Measurements from ENCODE around the gene KRT2.

KRT2 gene

DNA sequence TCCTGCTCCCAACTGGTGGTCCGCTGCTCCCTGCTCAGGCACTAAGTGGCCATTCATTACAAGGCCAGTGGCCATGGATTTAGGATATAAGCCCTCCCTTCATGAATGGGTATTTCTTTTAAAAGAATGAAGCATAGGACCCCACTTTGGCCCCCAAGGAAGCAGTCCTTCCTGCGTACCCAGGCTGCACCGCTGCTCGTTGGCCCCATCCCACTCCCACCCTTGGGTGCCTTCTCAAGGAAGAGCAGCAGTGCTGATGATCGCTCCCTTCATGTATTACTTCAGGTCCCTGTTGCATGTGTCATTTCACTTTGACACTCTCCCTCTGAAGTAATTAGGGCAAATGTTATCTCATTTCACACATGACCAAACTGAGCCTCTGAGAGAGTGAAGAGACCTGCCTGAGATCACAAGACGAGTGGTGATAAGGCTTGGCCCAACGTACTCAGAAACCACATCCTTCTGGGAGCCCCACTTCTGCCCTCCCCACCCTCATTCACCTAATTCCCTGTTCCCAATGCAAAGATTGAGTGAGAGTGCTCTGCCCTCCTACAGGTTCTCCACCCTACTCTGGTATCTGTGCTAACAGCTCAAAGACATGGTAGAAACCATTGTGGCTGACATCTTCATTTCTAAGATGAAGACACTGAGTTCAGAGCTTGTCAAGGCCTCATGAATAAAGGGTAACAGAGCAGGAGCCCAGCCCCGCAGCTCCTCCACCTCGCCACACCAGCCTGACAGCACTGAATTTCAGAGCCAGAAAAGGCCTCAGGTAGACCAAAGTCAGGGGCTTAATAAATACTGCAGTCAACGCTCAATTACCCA lies 10.3 kb upstream of the KRT2 start:
- DNase-seq = no peak

DNA sequence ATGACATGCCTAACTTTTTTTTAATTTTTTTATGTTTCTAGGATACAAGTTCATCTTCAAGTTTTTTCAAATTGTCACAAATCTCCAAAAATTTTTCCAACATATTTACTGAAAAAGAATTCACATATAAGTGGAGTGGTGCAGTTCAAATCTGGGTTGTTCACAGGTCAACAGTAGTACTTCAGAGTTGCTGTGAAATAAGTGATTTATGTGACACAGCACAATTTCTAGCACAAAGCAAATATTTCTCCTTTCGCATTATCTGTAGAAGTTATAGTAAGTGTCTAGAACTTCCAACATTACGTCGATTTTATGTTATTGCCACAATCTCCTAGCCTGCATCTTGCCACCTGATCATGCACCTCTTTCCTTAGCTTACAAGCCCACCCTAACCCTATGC lies 9.7 kb upstream of the KRT2 start:
- no peak for DNase-seq

DNA sequence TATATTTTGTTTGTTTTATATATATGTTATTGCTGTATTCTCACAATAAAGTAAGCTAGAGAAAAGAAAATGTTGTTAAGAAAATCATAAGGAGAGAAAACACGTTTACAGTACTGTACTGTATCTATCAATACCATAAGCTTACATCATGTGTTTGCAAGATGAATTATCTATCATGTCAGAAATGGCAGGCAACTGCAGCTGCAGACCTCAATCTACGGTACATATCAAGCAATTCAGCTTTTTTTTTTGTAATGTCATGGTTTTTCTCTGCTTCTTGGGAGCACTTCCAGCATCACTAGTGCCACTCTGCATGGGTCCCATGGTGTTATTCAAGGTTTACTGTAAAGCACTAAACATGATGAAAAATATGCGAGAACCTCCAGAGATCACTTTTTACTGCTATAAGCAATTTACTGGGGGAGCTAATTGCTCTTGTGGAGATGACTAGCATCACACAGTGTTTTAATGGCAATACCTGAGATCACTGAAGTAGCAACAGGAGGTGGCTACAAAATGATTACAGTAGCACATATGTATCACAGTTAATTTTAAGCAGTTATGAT lies 9.0 kb upstream of the KRT2 start:
- no peak for DNase-seq

DNA sequence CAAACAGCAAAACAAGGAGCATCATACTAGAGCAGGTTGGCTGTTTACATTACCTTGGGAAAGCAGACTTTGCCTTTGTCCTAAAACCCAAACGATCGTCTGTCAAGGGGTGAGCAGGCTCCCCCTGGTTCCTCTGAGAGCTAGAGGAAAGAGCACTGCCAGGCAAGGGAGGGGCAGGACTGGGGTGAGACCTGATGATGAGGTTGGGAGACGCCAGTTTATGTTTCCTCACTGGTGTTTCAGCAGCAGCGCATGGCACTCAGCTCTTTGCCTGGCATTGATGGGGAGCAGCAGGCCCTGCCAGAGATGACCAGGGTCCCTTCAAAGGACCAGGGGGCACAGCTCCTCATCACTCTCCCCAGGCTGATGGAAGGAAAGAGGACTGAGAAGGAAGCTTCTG lies 7.9 kb upstream of the KRT2 start:
- no peak for DNase-seq

DNA sequence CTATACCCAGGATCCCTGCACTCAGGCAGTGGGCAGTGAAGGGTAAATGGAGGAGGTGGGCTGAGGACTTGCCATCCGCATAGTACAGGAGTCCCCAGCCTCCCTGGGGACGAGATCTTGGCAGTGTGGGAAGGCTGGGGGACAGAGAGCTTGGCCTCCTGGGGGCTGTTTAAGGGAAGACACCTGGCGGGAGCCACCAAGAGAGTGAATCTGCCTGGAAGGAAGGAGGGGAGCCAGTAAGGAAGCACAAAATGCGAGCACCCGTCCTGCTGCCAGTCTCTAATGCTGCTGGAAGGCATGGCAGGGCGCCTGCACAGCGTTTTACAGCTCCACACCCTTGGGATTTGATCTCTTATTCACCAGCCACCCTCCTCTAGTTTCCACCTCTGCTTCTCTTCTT lies 7.4 kb upstream of the KRT2 start:
- no peak for DNase-seq

DNA sequence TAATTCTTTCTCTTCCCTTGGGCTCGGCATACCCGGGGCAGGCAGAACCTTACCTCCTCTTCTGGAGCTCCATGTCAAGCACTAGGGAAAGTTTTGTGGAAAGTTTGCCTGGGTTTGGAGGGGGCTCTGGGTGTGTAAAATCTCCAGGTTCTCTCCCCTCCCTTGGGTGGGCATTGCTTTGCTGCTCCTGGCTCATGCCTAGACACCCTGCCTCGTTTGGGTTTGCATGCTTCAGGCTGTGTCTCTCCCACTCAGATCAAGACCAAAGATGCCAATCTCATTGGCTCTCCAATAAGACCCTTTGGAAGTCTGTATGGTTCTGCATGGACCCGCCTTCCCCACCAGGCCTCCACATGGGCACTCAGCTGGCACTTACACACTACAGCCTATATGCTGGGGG lies 6.2 kb upstream of the KRT2 start:
- no peak for DNase-seq

DNA sequence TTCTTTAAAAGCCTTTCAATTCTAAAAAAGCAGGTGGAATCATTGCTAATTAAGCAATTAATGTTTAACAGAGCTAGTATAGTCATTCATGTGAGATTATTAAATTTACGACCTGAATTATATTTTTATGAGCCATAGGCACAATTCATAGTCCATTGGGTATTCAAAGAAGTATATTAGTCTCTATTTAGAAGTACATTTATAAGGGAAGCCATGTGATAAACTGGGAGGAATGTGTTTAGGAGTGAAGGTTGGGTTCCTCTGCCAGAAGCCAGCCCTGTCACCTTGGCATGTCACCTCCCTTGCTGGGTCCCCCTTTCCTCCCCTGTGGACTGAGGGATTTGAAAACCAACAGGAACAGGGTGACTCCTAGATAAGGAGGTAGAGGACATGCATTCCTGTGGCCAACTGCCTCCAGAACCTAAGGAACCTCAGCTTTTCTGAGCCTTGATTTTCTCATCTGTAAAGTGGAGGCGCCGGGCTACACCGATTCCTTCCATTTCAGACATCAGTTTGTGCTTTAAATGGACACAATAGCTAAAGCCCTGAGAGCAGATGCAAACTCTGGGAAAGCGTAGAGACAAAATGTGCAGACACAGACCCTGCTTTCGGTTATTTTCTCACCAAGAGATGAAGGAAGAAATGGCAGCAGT lies 5.4 kb upstream of the KRT2 start:
- no peak for DNase-seq

DNA sequence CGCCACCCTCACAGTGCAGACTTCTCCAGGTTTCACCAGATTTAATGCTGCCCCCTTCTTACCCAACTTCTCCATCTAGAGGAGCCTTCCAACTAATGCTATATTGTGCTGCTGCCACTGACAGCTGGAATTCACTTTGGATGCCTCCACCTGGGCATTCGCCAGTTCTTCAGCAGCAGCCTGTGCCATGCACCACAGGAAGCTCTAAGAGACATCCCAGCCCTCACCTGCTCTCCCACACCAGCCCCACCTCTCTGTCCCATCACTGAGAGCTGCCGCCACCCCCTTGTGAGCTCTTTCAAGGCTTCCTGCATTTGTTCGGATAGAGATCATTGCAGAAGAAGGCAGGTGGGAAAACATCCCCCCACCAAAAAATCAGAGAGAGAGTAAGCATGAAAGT lies 4.6 kb upstream of the KRT2 start:
- no peak for DNase-seq

DNA sequence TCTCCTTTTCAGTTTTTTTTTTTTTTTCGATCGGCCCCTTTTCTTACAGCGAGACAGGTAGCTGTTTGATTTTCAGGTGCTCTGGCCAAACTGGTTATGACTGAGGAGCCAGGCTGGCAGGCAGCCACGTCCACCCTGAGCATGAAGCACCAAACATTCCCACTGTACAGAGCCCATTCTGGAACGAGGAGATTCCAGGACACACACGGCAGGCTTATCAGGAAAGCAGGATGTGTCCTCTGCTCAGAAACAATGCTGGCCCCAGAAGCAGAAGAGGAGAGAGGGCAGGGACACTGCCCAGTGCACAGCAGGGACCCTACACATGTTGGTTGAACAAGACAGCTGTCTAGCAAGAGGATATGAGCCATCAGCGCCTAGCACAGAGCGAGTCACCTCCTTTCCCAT lies 3.7 kb upstream of the KRT2 start:
- DNase-seq = no peak

DNA sequence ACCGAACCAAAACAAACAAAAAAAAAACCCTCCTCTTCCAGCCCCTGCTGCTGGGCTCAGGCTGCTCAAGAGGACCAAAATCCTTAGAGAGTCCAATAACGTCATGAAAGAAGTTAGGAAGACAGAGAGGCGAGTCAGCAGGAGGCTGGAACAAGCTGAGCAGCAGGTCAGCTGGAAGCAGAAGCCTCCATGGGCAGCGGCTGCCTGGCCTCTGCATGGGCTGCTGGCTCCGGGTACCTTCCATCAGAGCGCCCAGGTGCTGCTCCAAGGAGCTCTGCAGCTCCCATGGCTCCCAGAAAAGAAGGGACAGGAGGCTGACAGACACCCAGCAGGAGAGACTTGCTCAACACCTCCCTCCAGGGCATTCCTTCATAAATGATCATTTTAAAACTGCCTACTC lies 3.2 kb upstream of the KRT2 start:
- no peak for DNase-seq

DNA sequence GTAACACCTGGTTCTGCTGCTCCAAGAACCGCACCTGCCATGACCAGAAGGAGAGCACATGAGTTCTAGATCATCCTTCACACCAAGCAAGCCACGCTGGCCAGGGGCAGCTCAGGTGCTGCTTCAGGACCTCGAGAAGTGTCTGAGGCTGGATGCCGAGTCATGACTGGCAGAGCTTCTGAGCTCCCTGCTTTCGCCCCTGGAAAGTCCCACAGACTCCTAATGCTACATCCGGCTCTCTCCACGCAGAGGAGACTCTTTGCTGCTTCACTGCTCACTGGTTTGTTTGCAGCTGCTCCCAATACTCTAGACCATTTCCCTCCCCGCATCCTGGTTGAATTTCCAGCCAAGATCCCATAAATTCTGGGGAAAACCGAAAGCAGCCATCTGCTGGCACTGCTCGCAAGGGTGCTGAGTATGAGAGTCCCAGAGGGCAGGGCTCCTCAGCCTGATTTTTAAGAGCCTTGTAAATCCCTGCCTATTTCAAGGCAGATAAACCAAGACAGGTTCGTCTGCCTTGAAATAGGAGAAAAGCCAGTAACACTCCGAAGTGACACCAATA lies 1.4 kb downstream of the KRT2 start:
- no peak for DNase-seq

DNA sequence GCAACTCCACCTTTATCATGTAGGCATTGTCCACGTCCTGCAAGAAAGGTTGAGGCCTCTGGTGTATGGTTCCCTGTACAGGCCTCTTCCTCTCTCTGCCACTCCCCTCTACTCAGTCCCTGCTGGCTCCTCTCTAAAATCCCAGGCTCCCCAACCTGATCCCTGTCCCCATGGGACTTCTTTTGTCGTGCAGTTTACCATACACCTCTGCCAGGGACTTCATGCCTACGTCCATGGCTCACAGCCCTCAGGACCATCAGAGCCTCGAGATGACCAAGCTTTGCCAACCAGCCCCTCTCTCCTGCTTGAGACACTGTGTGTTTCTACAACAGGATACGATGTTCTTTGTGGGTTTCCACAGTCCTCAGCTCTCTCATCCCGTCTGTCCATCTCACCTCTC lies 2.9 kb downstream of the KRT2 start:
- no peak for DNase-seq

DNA sequence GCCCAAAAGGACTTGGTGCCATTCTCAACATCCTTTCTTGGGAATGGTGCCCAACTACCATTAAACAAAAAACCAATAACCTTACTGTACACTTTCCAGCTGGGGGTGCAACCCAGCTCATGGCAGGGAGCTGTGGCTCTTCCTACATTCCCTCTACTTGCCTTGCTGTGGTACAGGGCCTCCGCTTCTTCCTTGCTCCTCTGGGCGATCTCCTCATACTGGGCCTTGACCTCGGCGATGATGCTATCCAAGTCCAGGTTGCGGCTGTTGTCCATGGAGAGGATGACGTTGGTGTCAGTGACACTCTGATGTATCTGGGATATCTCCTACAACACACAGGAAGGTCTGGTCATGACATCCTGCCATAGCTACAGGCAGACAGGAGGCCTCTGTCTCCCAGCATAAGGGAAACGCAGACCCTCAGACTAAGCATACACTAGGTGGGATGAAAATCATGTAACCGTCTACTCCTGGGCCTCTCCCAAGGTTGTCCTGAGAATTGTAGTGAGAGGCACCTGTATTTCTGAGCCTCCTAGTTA lies 3.9 kb downstream of the KRT2 start:
- DNase-seq = no peak

DNA sequence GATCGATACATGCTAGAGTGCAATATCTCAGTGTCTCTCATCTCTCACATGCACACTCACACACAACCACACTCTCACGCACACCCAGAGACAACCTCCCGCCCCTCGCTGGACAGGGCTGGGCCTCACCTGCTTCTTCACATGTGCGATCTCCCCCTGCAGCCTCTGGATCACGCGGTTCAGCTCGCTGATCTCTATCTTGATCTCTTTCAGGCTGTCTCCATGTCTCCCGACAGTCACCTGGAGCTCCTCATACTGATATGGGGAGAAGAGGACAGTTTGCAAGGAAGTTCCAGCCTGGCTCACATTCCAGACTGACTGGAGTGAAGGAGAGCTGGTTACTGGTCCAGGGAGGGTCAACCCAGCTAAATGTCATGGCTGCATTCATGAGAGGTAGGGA lies 4.4 kb downstream of the KRT2 start:
- no peak for DNase-seq

DNA sequence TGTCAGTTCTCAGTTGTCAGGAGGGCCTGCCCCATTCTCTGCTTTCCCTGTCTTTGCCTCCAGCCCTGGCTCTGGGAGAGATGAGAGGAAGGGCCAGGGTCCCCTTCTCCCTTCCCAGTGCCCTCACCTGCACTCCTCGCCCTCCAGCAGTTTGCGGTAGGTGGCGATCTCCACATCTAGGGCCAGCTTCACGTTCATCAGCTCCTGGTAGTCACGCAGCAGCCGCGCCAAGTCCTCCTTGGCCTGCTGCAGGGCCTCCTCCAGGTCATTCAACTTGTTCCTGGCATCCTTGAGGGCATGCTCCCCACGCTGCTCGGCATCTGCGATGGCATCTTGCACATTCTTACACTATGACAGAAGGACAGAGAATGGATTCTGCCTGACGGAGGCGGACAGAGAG lies 5.4 kb downstream of the KRT2 start:
- no peak for DNase-seq

DNA sequence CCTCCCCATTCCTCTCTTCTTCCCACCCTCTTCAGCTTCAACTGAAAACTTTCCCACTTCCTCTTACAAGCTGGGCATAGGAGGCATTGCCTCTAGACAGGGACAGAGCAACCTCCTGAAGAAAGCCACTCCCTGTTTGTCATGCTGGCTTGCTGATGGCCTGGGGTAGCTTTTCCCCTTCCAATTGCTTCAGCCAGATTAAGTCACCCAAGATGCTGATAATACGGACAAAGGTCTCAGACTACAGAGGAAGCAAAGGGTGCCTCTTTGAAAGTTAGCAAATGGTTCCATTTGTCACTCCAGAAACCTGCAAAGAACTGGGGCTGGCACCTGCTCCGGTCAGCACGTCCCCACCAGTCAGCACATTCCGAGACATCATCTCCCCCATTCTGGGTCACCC lies 6.0 kb downstream of the KRT2 start:
- peak in 1 of 2 experiments; percentile 3 for DNase-seq

DNA sequence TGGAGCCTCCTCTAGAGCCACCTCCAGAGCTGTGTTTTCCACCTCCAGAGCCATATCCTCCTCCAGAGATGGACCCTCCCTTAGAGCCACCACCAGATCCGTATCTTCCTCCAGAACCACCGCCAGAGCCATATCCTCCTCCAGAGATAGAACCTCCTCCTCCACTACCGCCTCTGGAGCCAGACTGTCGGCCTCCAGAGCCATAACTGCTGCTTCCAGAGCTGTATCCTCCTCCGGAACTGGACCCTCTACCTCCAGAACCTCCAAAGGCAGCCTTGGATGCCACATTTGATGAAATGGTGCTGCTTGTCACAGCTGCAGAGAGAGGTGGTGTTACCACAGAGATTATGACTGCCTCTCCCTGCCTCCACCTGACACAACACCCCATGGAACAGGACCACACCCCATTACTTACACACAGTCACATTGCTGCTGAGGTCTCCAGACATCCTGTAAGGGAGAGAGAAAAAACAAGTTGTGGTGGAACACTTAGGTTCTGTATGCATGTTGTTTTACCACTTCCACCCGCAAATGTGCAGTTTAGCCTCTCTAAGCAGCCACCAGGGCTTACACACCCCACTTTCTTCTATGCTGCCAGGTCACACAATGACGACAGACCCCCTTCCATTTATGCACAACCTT lies 6.8 kb downstream of the KRT2 start:
- DNase-seq = no peak

DNA sequence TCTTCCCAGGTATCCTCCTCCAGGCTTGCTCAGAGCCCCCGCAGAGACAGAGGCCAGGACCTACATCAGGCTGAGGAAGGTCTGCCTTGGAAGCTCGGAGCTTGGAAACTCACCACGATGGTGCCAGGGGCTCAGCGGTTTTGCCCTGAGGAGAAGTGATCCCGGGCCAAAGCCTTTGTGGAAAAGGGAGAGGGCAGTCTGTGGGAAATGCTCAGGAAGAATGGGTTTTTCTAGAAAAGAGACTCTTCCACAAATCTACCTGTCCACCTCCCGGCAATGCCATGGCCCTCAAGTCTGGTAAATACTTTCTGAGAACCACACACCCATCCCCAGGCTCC lies 8.0 kb downstream of the KRT2 start:
- no peak for DNase-seq

DNA sequence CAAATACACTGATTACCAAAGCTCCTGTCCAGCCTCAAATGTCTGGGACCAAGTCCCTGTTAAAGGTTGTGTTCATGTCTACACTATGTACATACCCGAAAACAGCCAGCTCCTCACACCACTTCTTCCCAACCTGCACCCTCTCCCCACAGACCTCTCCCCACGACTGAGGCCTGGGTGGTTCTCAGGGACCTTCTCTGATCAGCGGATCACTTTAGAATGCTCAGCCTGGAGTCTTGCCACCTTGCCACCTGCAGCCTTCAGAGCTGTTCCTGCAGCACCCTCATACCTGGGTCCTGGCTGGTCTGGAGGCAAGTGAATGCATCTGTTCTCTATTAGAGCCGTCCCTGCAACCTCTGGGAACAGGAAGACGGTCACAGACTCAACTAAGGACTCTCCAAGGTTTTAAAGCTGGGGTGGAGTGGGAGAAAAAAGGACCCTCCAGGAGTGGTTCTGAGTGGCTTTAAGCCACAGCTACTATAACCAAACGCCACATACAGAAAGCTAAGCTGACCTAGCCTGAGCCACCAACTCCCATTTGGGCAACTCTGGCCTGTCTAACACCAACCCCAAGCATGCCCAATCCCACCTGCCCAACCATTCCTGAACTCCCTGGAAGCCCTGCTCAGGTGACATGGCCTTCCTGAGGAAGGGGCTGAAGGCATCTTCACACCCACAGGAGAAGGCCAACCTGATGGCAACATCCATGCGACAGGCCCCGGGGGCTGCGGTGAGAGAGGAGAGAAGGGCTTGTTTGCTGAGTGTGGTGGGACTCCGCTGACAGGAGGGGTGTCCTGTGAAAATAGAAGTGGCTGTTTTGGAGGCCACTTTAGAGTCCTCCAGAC lies 8.6 kb downstream of the KRT2 start:
- DNase-seq = no peak

DNA sequence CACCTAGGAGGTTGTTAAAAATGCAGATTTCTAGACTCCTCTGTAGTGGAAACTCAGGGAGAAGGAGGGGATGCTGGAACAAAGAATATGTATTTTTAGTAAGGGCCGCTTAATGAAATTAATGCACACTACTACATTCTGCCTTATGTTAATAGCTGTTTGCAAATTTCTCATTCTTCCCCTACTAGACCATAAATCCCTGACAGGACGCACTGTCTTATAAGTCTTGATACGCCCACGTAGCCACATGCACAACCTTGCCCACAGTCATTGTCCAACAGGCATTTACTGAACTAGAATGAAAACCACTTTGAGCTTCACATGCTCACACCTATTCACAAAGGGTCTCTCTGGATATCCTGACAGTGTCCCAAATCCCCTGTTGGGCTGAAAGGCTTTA lies 10.5 kb downstream of the KRT2 start:
- DNase-seq = no peak

DNA sequence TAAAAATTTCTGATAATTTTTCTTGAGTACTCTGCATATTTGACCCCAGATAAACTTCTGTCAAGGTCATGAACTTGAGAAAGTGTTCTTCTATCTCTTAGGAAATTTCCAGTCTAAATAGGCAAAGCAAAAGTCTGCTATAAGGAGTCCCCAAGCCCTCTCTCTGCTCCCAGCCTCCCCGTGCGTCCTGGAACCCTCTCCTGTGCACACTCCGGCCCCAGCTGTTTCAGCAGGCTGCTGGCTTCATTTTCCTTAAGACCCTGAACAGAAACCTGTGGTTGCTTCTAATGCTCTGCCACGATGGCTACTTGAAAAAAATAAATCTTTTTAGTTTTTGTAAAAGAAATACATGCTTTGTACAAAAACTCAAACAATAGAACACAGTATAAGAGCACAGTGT lies 14.7 kb downstream of the KRT2 start:
- DNase-seq = no peak

DNA sequence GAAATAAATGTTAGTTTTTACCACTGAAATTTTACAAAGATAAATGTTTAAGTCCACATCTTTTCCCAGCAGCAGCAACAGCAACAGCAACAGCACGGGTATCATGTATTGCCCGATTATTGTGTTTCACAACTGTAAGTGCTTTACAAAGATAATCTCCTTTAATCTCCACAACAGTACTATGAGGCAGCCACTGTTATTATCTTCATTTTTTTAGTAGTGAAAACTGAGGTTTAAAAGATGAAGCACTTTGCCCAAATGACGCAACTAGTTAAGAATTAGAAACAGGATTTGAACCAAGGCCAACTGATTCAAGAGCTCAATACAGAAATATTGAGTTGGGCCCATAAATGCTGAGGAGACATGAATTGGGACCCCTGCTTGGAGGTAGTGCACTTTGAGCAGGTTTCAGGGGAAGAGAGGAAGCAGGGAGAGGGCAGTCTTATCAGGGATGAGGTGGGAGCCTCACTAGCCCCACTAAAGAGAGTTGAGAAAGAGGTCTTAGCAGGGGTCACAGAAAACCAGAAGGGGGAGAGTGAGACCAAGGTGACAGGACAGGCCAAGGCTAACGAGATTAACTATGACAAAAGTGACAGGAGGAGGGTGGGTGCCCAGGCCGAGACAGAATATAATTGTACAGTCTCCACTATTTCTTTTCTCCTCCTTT lies 15.3 kb downstream of the KRT2 start:
- DNase-seq = peak; percentile 49 to 52
